HuH-7 (cell line): ENCODE results near the gene MED12.
"Not testable (repeated sequence)": the region's sequence is repeated elsewhere in the genome, so short reads cannot be mapped to it uniquely, and the experiment has no call there.

Experiments used
- DNase-seq: peaks from one replicate; pipeline ENCODE4 v3.0.0; 2011; ENCODE audit warnings: low spot score

Gene MED12

GRCh38 chrX:71164071-71164470 lies 45.7 kb downstream of the MED12 start:
- DNase-seq, result no peak

GRCh38 chrX:71166461-71166860 lies 48.1 kb downstream of the MED12 start:
- DNase-seq, result no peak

- DNase-seq, result no peak
Observed at GRCh38 chrX:71167031-71167781, 48.8 kb downstream of the MED12 start.

GRCh38 chrX:71168134-71168533 lies 49.7 kb downstream of the MED12 start:
- DNase-seq, result no peak

- DNase-seq, result no peak
Observed at GRCh38 chrX:71169586-71169985, 51.2 kb downstream of the MED12 start.

- DNase-seq, result no peak
Observed at GRCh38 chrX:71170660-71171059, 52.3 kb downstream of the MED12 start.

GRCh38 chrX:71171110-71171801 lies 52.9 kb downstream of the MED12 start:
- no peak for DNase-seq

- DNase-seq, result no peak
Observed at GRCh38 chrX:71173440-71173839, 55.0 kb downstream of the MED12 start.

- no peak for DNase-seq
Observed at GRCh38 chrX:71174795-71175194, 56.4 kb downstream of the MED12 start.

GRCh38 chrX:71175531-71175930 lies 57.1 kb downstream of the MED12 start:
- no peak for DNase-seq

- DNase-seq, result no peak
Observed at GRCh38 chrX:71177327-71177726, 58.9 kb downstream of the MED12 start.

GRCh38 chrX:71178908-71179307 lies 60.5 kb downstream of the MED12 start:
- DNase-seq, result peak; percentile 48

- DNase-seq, result not testable (repeated sequence)
Observed at GRCh38 chrX:71180579-71181265, 62.3 kb downstream of the MED12 start.

GRCh38 chrX:71181558-71181909 lies 63.1 kb downstream of the MED12 start:
- no peak for DNase-seq

GRCh38 chrX:71181910-71182799 lies 63.8 kb downstream of the MED12 start:
- peak; percentile 78 for DNase-seq

GRCh38 chrX:71182871-71183270 lies 64.5 kb downstream of the MED12 start:
- no peak for DNase-seq

- DNase-seq, result no peak
Observed at GRCh38 chrX:71183341-71183740, 64.9 kb downstream of the MED12 start.

- DNase-seq, result no peak
Observed at GRCh38 chrX:71184092-71184491, 65.7 kb downstream of the MED12 start.

- no peak for DNase-seq
Observed at GRCh38 chrX:71184803-71185495, 66.6 kb downstream of the MED12 start.

- DNase-seq, result no peak
Observed at GRCh38 chrX:71191248-71191647, 72.9 kb downstream of the MED12 start.
